Erythroblast (primary cell): Measurements from ENCODE around the gene C19orf47.

Experiments used
- GATA1 ChIP-seq: IDR thresholded peaks from 2 replicates; pipeline ENCODE4 v1.6.1; 2011; ENCODE audit warnings: low read depth, mild to moderate bottlenecking, control low read depth, low read length, moderate library complexity
- POLR2A ChIP-seq: IDR thresholded peaks from 2 replicates; pipeline ENCODE4 v1.6.1; 2011; ENCODE audit warnings: mild to moderate bottlenecking, low read length

GRCh38 chr19:40377876-40378385 lies 29.7 kb upstream of the C19orf47 start:
- TF ChIP-seq POLR2A (no peak), GATA1 (no peak)
